Chondrocyte (in vitro differentiated cells): ENCODE results near the gene SHB. TPM values are rescaled to one million over a fixed set of nuclear protein-coding genes. Genes with fewer than 3 reads are reported as not detected.

Experiments
- DNase-seq: peaks from one replicate; pipeline ENCODE4 v3.0.0; 2021; ENCODE audit warnings: mixed read lengths, low spot score
- H3K27ac Mint-ChIP-seq: one replicate; pipeline ENCODE4 v1.8.0; 2021; ENCODE audit warnings: mild to moderate bottlenecking, moderate library complexity, mixed read lengths; ENCODE audit not compliant: unreplicated experiment
- H3K27me3 Mint-ChIP-seq: 2 replicates; pipeline ENCODE4 v1.8.0; 2021; ENCODE audit warnings: low read depth, mixed read lengths
- H3K36me3 Mint-ChIP-seq: 2 replicates; pipeline ENCODE4 v1.8.0; 2021; ENCODE audit warnings: low read depth, mixed read lengths
- H3K4me1 Mint-ChIP-seq: 2 replicates; pipeline ENCODE4 v1.8.0; 2021; ENCODE audit warnings: low read depth, mild to moderate bottlenecking, mixed read lengths
- H3K4me3 Mint-ChIP-seq: one replicate; pipeline ENCODE4 v1.8.0; 2021; ENCODE audit warnings: mild to moderate bottlenecking, moderate library complexity, mixed read lengths; ENCODE audit not compliant: unreplicated experiment
- H3K9me3 Mint-ChIP-seq: 2 replicates; pipeline ENCODE4 v1.8.0; 2021; ENCODE audit warnings: low read depth, mixed read lengths
- CTCF ChIP-seq: fragments of 200-600 bp; sonication (generic); IDR thresholded peaks from 2 replicates; pipeline ENCODE4 v1.5.0; 2021; ENCODE audit warnings: antibody characterized with exemption, mild to moderate bottlenecking, moderate library complexity
- long read RNA-seq: library from polyadenylated mRNA; stranded (forward); transcript quantifications from one replicate; pipeline ENCODE4 v2.0.0, GENCODE V29; 2021
- total RNA-seq: library from RNA; stranded (reverse); gene quantifications from 3 replicates; pipeline ENCODE4 v1.2.1, GENCODE V29; 2021

Gene SHB
- total RNA-seq: 19.6 to 25.1 TPM (median 23.8 TPM) in 3 replicates
- long read RNA-seq, transcript SHB-201 (6 exons, 2,783 nt): major isoform, 39 of 44 reads
- long read RNA-seq, partial matches to known transcripts: 1 of 44 reads
- long read RNA-seq, other reads (novel, unspliced or antisense): 4 of 44 reads

GRCh38 chr9:38068701-38069628, at the start of gene SHB:
SHB (minus strand) TSS chr9:38069227; CDS start chr9:38068645, 582 bp downstream.
- peak within 1 kb of the TSS; percentile 78 for H3K27ac Mint-ChIP-seq
- TF ChIP-seq CTCF: peak; percentile 78
- no peak for DNase-seq
- H3K4me3 Mint-ChIP-seq: peak within 1 kb of the TSS; percentile 87
- no peaks in the 10 kb centered on the region for H3K27me3 Mint-ChIP-seq
- peaks cover 42% of the 10 kb centered on the region for H3K4me1 Mint-ChIP-seq
- no peaks in the 10 kb centered on the region for H3K9me3 Mint-ChIP-seq
- no peaks in the 10 kb centered on the region for H3K36me3 Mint-ChIP-seq

DNA sequence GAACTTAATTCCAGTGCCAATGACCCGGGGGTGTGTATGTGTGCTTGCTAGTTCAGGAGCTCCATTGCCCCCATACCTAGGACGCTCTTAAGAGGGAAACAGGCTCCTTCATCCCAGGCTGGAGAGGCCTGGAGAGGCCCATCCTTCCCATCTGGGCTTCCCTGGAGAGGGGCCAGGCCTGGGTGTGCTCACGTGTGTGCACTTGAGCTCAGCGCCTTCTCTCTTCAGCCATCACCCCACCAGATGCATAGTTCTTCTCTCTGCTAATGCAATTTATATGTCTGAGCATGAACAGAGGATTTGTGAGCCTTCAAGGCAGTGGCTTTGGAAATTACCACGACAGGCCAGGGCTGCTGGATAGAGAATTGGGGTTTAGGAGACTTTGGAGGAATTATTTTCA, 48.6 kb upstream of the SHB start:
- Mint-ChIP-seq H3K4me1 (no peaks in the 10 kb centered on the region), H3K27ac (no peak overlapping the region), H3K27me3 (peaks cover 16% of the 10 kb centered on the region), H3K4me3 (no peak overlapping the region), H3K36me3 (no peaks in the 10 kb centered on the region), H3K9me3 (no peaks in the 10 kb centered on the region)
- no peak for TF ChIP-seq CTCF
- no peak for DNase-seq

DNA sequence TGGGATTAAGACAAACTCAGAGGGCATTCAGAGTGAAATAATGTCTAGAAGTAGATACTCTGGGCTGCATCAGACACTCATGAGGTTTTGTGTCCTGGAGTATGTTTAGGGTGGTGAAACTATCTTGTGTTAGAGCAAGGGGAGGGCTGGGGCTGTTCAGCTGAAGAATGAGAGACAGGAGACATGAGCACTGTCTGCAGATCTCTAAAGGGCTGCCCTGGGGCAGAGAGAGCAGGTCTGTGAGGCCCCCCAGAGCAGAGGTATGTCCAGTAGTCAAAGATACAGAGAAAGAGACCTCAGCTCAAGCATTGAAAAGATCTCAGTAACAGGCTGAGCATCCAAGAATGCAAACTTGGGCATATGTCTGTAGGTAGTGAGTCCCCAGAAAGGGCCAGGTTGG, 45.9 kb upstream of the SHB start:
- Mint-ChIP-seq H3K4me1 (no peaks in the 10 kb centered on the region), H3K9me3 (no peaks in the 10 kb centered on the region), H3K27ac (no peak overlapping the region), H3K27me3 (peaks cover 26% of the 10 kb centered on the region), H3K4me3 (no peak overlapping the region), H3K36me3 (no peaks in the 10 kb centered on the region)
- TF ChIP-seq CTCF: no peak
- DNase-seq: no peak

DNA sequence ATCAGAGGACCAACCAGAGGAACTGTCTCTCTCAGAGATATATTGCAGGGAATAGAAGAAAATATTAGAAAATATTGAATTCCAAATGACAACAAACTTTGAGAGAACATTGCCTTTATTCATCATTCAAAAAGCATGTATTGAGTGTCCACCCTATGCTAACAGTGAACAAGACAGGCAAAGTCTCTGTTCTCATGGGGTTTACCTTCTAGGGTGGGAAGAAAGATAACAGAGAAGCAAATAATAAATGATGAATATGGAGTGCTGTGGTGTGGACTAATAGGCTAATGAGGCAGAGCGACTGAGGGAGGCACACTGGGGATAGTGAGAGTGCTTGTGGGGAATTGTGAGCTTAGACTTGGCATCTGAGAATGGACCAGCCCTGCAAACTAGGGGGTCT, 43.4 kb upstream of the SHB start:
- TF ChIP-seq CTCF: no peak
- Mint-ChIP-seq H3K27ac (no peak overlapping the region), H3K36me3 (no peaks in the 10 kb centered on the region), H3K27me3 (peaks cover 26% of the 10 kb centered on the region), H3K4me3 (no peak overlapping the region), H3K4me1 (no peaks in the 10 kb centered on the region), H3K9me3 (no peaks in the 10 kb centered on the region)
- no peak for DNase-seq

DNA sequence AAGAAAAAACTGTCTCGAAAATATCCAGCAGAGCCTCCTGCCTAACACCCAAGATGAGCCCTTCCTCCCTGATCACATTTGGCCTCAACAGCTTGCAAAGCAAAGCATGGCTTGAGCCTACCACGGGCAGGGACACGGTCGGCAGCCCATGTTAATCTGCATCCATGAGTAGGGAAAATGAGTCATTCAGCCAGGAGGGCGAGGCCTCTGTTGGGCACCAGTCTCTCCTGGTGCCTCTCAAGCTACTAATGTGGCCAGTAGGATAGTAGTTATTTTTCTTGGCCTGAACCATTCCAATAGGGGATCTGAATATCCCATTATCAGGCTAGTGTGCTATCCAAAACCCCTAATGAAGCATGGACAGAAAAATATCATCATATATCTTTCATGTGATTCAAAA, 43.0 kb upstream of the SHB start:
- DNase-seq: no peak

More for the DNA sequence above, 43.0 kb upstream of the SHB start:
- TF ChIP-seq CTCF: no peak
- no peaks in the 10 kb centered on the region for H3K36me3 Mint-ChIP-seq
- no peak overlapping the region for H3K27ac Mint-ChIP-seq
- peaks cover 26% of the 10 kb centered on the region for H3K27me3 Mint-ChIP-seq
- H3K4me3 Mint-ChIP-seq: no peak overlapping the region
- no peaks in the 10 kb centered on the region for H3K9me3 Mint-ChIP-seq
- no peaks in the 10 kb centered on the region for H3K4me1 Mint-ChIP-seq
